ENCODE data around the gene SELENOT.

Gene SELENOT

GRCh38 chr3:150603153-150603979 lies at the start of gene SELENOT:
SELENOT (plus strand) TSS chr3:150603321; CDS start chr3:150603363, 42 bp downstream.
- in situ Hi-C loops (cut with MboI; ENCODE audit: low pct_unique_long_range_greater_than_20kb, low sequenced_read_pairs, unreplicated experiment) = no loop called here
- peak; percentile 4 for TF ChIP-seq CTCF (IDR thresholded peaks at IDR 0.05; ENCODE audit: extremely low read depth, insufficient read depth, missing control alignments)
- peak; percentile 91 for DNase-seq (ENCODE audit: low spot score)

GRCh38 chr3:150555859-150556436 lies 47.2 kb upstream of the SELENOT start:
- no peak for TF ChIP-seq CTCF (IDR thresholded peaks at IDR 0.05; ENCODE audit: extremely low read depth, insufficient read depth, missing control alignments)
- no peak for DNase-seq (ENCODE audit: low spot score)
- in situ Hi-C loops (cut with MboI; ENCODE audit: low pct_unique_long_range_greater_than_20kb, low sequenced_read_pairs, unreplicated experiment) = no loop called here

- in situ Hi-C loops (cut with MboI; ENCODE audit: low pct_unique_long_range_greater_than_20kb, low sequenced_read_pairs, unreplicated experiment) = no loop called here
- no peak for TF ChIP-seq CTCF (IDR thresholded peaks at IDR 0.05; ENCODE audit: extremely low read depth, insufficient read depth, missing control alignments)
- DNase-seq (ENCODE audit: low spot score) = no peak
Measured at GRCh38 chr3:150556792-150557191, 46.3 kb upstream of the SELENOT start.

GRCh38 chr3:150557725-150558124 lies 45.4 kb upstream of the SELENOT start:
- DNase-seq (ENCODE audit: low spot score) = no peak
- TF ChIP-seq CTCF (IDR thresholded peaks at IDR 0.05; ENCODE audit: extremely low read depth, insufficient read depth, missing control alignments) = no peak
- in situ Hi-C loops (cut with MboI; ENCODE audit: low pct_unique_long_range_greater_than_20kb, low sequenced_read_pairs, unreplicated experiment) = no loop called here

GRCh38 chr3:150564243-150564642 lies 38.9 kb upstream of the SELENOT start:
- no peak for DNase-seq (ENCODE audit: low spot score)
- TF ChIP-seq CTCF (IDR thresholded peaks at IDR 0.05; ENCODE audit: extremely low read depth, insufficient read depth, missing control alignments) = no peak
- in situ Hi-C loops (cut with MboI; ENCODE audit: low pct_unique_long_range_greater_than_20kb, low sequenced_read_pairs, unreplicated experiment) = no loop called here

- DNase-seq (ENCODE audit: low spot score) = no peak
- in situ Hi-C loops (cut with MboI; ENCODE audit: low pct_unique_long_range_greater_than_20kb, low sequenced_read_pairs, unreplicated experiment) = no loop called here
- TF ChIP-seq CTCF (IDR thresholded peaks at IDR 0.05; ENCODE audit: extremely low read depth, insufficient read depth, missing control alignments) = no peak
Measured at GRCh38 chr3:150567328-150567727, 35.8 kb upstream of the SELENOT start.

Data from GM13977 (cell line).